ENCODE results near the gene MRPL12. TPM values are rescaled to one million over a fixed set of nuclear protein-coding genes. Genes with fewer than 3 reads are reported as not detected.
A peak's percentile ranks its signal among the peaks of the same experiment; 100 is the strongest.

The MRPL12 gene
- total and polyA plus RNA-seq, 2 of the 13 experiments (the other 11 are each of a cell fraction or from before 2014, with no cell fraction given) = 39.1 to 94.1 TPM

- TF ChIP-seq, protein P1, sequence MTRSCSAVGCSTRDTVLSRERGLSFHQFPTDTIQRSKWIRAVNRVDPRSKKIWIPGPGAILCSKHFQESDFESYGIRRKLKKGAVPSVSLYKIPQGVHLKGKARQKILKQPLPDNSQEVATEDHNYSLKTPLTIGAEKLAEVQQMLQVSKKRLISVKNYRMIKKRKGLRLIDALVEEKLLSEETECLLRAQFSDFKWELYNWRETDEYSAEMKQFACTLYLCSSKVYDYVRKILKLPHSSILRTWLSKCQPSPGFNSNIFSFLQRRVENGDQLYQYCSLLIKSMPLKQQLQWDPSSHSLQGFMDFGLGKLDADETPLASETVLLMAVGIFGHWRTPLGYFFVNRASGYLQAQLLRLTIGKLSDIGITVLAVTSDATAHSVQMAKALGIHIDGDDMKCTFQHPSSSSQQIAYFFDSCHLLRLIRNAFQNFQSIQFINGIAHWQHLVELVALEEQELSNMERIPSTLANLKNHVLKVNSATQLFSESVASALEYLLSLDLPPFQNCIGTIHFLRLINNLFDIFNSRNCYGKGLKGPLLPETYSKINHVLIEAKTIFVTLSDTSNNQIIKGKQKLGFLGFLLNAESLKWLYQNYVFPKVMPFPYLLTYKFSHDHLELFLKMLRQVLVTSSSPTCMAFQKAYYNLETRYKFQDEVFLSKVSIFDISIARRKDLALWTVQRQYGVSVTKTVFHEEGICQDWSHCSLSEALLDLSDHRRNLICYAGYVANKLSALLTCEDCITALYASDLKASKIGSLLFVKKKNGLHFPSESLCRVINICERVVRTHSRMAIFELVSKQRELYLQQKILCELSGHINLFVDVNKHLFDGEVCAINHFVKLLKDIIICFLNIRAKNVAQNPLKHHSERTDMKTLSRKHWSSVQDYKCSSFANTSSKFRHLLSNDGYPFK (CRISPR knock-in tag; IDR thresholded peaks at IDR 0.05; ENCODE audit: borderline replicate concordance) = peak; percentile 70
- TF ChIP-seq ZBTB3 (CRISPR knock-in tag; IDR thresholded peaks at IDR 0.05; ENCODE audit: borderline replicate concordance, low read depth) = peak; percentile 93; the same call in 1 of the 2 replicates
- TF ChIP-seq, protein P2, sequence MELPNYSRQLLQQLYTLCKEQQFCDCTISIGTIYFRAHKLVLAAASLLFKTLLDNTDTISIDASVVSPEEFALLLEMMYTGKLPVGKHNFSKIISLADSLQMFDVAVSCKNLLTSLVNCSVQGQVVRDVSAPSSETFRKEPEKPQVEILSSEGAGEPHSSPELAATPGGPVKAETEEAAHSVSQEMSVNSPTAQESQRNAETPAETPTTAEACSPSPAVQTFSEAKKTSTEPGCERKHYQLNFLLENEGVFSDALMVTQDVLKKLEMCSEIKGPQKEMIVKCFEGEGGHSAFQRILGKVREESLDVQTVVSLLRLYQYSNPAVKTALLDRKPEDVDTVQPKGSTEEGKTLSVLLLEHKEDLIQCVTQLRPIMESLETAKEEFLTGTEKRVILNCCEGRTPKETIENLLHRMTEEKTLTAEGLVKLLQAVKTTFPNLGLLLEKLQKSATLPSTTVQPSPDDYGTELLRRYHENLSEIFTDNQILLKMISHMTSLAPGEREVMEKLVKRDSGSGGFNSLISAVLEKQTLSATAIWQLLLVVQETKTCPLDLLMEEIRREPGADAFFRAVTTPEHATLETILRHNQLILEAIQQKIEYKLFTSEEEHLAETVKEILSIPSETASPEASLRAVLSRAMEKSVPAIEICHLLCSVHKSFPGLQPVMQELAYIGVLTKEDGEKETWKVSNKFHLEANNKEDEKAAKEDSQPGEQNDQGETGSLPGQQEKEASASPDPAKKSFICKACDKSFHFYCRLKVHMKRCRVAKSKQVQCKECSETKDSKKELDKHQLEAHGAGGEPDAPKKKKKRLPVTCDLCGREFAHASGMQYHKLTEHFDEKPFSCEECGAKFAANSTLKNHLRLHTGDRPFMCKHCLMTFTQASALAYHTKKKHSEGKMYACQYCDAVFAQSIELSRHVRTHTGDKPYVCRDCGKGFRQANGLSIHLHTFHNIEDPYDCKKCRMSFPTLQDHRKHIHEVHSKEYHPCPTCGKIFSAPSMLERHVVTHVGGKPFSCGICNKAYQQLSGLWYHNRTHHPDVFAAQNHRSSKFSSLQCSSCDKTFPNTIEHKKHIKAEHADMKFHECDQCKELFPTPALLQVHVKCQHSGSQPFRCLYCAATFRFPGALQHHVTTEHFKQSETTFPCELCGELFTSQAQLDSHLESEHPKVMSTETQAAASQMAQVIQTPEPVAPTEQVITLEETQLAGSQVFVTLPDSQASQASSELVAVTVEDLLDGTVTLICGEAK (IDR thresholded peaks at IDR 0.05) = no peak
- TF ChIP-seq, protein P2 (CRISPR knock-in tag; IDR thresholded peaks at IDR 0.05) = peak; percentile 93
- peak; percentile 80 for TF ChIP-seq CBFB (CRISPR knock-in tag; IDR thresholded peaks at IDR 0.05)
- TF ChIP-seq HOXA9 (CRISPR knock-in tag; IDR thresholded peaks at IDR 0.05; ENCODE audit: borderline replicate concordance) = peak; percentile 96
- TF ChIP-seq GRHL1 (CRISPR knock-in tag; conservative IDR thresholded peaks at IDR 0.05) = peak; percentile 48; the same call in 1 of the 2 replicates
- peak; percentile 87 for TF ChIP-seq ZSCAN25 (CRISPR knock-in tag; IDR thresholded peaks at IDR 0.05)
- TF ChIP-seq RORA (CRISPR knock-in tag; IDR thresholded peaks at IDR 0.05) = peak; percentile 97; the same call in 1 of the 2 replicates
- peak; percentile 73 for TF ChIP-seq ETV5 (CRISPR knock-in tag; IDR thresholded peaks at IDR 0.05; ENCODE audit: borderline replicate concordance)
- TF ChIP-seq NKX3-1 (CRISPR knock-in tag; IDR thresholded peaks at IDR 0.05) = peak; percentile 95
- peak; percentile 94 for TF ChIP-seq ZNF850 (CRISPR knock-in tag; conservative IDR thresholded peaks at IDR 0.05)
- peak; percentile 98; the same call in 1 of the 2 replicates for TF ChIP-seq ZNF670 (CRISPR knock-in tag; IDR thresholded peaks at IDR 0.05; ENCODE audit: borderline replicate concordance)
- TF ChIP-seq RFX1 (IDR thresholded peaks at IDR 0.05) = no peak
- TF ChIP-seq REPIN1 (CRISPR knock-in tag; IDR thresholded peaks at IDR 0.05; ENCODE audit: borderline replicate concordance, low read depth) = peak; percentile 98
- TF ChIP-seq FOXA1 (IDR thresholded peaks at IDR 0.05) = no peak
- peak; percentile 87 for TF ChIP-seq FOXA1 (CRISPR knock-in tag; IDR thresholded peaks at IDR 0.05)
Measured at GRCh38 chr17:81711814-81712467, 8.8 kb downstream of the MRPL12 start, which contains the start of gene SLC25A10 (continued).

Measured in HepG2 (cell line).